GM18505 (cell line): ENCODE results near the gene PFDN5.

Source experiments
- ATAC-seq: cut with Tn5 transposase; IDR thresholded peaks from one replicate; pipeline ENCODE4 v1.9.1; 2021; ENCODE audit not compliant: unreplicated experiment
- POLR2A ChIP-seq: IDR thresholded peaks from 4 replicates; pipeline ENCODE4 v1.6.1; 2011; ENCODE audit warnings: borderline replicate concordance; ENCODE audit not compliant: insufficient read depth, insufficient read length; ENCODE audit errors: extremely low read depth

The PFDN5 gene

DNA sequence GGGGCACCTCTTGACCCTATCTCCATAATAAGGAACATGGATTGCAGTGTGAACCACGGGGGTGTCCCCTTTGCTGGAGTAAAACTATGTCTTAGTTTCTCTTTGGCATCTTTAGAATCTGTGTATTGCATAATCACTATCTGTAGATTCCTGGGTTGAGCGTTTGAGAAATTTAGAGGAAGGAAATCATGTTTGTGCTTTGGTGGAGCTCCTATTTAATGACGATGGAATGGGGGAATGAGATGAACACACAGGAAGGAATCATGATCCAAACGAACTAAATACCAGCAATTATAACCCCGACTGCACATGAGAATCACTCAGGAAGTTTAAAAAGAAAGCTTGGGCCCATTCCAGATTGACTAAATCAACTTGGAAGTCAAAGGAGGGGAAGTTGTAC lies 2.8 kb downstream of the PFDN5 start:
- no peak for ATAC-seq
- TF ChIP-seq POLR2A: no peak

DNA sequence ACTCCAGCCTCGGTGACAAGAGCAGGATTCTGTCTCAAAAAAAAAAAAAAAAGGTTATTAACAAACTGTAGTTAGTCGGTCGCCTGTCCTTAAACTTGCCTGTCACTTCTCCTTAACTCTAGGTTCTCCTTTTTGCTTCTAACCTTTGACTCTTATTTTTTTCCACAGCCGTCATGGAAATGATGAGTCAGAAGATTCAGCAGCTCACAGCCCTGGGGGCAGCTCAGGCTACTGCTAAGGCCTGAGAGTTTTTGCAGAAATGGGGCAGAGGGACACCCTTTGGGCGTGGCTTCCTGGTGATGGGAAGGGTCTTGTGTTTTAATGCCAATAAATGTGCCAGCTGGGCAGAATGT lies 3.7 kb downstream of the PFDN5 start:
- no peak for ATAC-seq
- TF ChIP-seq POLR2A: no peak

DNA sequence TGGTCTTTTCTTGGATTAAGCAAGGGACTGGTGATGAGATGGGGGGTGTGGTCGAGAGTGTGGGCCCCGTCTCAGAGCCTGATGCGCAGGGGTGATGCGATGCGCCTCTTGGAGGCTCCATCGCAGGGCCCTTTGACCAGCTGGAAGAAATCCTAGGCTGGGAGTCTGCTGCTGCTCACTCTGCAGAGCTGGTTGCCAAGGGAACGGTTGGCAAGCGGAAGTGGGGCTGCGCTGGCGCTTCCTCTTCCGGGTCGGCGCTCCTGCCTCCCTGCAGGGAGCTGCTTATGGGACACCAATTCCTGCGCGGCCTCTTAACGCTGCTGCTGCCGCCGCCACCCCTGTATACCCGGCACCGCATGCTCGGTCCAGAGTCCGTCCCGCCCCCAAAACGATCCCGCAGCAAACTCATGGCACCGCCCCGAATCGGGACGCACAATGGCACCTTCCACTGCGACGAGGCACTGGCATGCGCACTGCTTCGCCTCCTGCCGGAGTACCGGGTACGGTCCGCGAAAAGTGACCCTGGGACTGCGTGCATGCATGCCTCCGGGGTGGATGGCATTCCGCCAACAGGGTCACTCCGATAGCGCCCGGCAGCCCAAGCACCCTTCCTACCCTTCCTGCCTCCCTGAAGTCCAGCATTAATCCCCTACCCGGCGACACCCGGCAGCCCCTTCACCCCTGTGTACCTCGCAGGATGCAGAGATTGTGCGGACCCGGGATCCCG lies 4.3 kb downstream of the PFDN5 start, which contains the start of gene MYG1:
Gene MYG1, plus strand, starts transcription at position 242 of the 727 bp plus-strand sequence. Its CDS starts 43 bp downstream, at position 285.
- TF ChIP-seq POLR2A: peak; percentile 85
- ATAC-seq: peak; percentile 61

DNA sequence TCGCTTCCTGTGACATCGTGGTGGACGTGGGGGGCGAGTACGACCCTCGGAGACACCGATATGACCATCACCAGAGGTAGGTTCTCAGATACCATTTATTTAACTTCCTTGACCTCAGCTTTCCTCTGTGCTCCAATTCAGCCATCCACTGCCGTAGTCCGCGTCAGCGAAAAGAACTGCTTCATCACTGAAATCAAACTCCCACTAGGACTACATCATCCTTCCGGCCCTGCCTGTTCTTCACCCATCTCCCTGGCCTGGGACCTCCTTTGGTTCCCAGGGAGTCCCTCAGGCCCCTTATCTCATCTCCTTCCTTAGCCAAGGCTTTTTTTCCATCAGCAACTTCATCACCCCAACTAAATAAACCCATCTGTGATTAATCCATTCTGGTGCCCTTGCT lies 4.8 kb downstream of the PFDN5 start:
- no peak for TF ChIP-seq POLR2A
- ATAC-seq: no peak

DNA sequence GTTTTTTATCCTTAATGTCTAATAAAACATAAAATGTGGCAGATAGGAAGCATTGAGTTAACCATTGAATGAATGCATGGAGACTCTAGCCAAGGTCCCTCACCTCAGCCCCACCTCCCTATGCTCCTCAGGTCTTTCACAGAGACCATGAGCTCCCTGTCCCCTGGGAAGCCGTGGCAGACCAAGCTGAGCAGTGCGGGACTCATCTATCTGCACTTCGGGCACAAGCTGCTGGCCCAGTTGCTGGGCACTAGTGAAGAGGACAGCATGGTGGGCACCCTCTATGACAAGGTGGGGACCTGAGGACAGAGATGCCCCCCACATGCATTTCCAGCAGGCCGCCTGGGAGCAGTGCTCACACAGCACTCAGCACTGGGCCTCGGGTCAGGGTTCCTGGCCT lies 7.6 kb downstream of the PFDN5 start:
- no peak for ATAC-seq
- TF ChIP-seq POLR2A: no peak

DNA sequence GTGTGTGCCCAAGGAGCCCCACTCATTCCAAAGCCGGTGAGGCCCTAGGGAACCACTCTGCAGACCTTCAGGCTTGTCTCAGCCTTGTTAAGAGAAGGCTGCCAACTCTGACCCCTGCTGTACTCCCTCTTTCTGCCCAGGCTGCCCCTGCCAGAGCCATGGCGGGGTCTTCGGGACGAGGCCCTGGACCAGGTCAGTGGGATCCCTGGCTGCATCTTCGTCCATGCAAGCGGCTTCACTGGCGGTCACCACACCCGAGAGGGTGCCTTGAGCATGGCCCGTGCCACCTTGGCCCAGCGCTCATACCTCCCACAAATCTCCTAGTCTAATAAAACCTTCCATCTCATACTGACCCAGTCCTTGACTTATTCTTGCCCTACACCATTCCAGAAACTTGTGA lies 11.5 kb downstream of the PFDN5 start:
- ATAC-seq: no peak
- TF ChIP-seq POLR2A: no peak

DNA sequence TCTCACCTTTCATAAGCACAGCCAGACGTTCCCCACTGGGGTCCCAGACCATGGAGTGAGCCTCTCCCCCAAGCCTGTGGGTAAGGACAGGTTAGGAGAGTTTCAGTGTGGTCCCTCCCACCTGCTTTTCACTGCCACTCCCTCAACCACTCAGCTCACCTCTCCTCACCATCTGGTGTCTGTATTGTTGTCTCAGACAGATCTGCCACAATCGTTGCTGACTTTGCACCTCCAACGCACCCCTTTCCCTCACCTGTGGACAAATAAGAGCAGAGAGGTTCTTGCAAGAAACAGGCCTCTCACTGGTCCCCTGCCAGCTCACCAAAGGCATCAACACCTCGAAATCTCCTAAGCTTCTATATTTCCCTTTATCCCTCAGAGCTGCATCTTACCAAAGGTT lies 12.9 kb downstream of the PFDN5 start:
- ATAC-seq: no peak
- TF ChIP-seq POLR2A: no peak

DNA sequence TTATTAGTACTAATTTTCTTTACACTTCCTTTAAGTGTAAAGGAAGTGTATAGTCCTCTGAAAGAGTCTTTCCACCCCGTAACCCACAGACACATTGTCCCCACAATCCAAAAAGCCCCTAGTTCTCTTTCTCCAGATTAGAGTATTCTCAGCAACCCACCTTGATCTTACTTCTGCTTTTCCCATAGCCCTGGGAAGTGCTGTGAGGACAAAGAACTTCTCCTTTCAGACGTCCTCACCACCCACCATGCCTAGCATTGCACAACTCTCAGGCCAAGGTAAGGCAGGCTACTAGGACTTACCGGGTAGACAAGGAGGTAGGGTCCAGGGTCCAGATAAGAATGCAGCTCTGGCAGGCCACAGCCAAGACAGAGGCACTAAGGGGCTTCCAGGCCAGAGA lies 18.7 kb downstream of the PFDN5 start:
- no peak for TF ChIP-seq POLR2A
- ATAC-seq: no peak

DNA sequence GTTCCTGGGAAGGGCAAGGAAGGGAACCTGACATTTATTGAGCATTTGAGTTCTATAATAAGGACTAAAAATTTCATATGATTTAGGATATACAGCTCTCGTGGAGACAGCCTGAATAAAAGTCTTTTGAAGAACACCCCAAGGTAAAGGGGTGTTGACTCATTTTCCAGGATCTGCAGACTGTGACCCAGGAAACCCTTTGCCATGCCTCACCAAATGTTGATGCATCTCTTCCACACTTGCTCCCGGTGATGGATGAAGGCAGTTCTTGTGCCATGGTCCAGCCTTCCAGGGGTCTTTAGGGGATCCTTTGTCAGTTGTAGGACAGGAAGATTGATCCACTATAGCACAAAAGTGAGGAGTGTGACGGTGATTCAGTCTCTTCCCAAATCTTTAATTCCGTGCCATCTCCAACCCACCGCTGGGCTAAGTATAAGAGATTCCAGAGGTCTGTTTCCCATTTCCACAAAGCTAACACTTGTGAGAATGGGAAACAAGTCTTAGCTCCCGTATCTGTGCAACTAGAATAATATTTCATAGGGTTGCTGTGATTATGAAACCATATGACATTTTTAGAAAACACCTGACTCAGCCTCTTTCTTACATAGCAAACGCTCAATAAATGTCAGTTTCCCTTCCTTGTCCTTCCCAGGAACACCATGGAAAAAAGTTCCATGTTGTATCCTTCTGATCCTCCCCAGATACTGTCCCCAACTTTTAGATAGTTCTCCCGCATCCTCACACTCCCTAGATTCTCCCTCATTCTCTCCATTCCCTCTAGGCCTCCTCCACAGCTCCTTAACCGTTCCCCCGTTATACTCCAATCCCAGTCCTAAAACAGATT lies 25.2 kb downstream of the PFDN5 start:
- ATAC-seq: no peak

DNA sequence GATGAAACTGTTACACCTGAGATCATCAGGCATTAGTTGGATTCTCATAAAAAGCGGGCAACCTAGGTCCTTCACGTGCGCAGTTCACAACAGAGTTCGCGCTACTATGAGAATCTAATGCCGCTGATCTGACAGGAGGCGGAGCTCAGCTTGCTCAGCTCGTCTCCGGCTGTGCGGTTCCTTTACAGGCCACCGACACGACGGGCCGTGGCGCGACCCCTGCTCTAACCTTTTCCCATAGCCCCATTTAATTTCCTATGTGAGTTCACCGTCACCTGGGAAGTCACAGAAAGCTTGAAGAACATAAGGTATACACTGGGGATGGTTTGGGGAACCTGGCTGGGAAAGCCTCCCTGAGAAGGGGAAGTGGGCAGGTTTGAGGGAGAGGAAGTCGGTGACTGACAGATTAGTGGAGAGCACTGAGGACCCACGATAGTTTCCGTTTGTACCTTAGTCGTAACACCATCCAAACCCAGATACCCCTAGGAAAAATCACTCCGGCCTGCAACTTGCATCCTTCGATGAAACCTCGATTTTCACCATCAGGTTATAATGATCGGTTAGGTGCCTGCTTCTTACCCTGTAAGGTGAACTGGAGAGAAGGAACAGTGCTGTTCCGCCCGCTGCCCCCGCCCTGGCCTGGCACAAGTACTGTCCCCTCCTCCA lies 28.9 kb downstream of the PFDN5 start:
- no peak for TF ChIP-seq POLR2A
- ATAC-seq: peak; percentile 32

More for the DNA sequence above, 25.2 kb downstream of the PFDN5 start:
- no peak for TF ChIP-seq POLR2A

DNA sequence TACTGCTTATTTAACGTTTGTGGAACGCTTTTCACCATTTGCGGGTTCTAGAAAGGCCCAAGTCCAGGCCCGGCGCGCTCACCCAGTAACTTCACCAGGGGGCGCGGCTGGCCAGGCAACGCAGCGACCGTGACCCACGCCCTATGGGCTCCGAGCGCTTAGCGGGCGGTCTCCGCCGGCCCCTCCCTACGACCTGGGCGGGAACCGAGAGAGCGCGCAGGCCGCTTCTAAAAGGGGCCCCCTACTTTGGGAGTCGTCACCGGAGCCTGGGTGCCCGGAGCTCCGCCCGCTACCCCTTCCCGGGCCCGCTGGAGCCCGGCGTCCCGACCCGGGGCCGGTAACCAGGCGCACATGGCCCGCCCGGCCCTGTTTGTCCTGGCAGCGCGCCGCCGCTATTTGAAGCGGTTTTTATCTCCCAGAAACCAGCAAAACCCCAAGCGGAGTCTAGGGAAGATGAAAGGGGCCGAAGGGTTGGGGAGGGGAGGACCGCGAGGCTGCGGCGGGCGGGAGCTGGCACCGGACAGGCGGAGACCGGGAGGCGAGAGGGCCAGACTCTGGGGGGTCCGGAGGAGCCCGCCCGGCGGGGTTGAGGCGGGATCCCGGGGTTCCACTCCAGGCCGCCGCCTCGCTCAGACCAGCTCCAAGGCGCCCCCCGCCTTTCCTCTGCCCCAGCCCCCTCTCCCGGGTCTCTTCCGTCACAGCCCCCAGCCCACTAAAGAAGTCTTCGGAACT lies 29.6 kb downstream of the PFDN5 start:
- peak; percentile 47 for ATAC-seq
- peak; percentile 74 for TF ChIP-seq POLR2A

DNA sequence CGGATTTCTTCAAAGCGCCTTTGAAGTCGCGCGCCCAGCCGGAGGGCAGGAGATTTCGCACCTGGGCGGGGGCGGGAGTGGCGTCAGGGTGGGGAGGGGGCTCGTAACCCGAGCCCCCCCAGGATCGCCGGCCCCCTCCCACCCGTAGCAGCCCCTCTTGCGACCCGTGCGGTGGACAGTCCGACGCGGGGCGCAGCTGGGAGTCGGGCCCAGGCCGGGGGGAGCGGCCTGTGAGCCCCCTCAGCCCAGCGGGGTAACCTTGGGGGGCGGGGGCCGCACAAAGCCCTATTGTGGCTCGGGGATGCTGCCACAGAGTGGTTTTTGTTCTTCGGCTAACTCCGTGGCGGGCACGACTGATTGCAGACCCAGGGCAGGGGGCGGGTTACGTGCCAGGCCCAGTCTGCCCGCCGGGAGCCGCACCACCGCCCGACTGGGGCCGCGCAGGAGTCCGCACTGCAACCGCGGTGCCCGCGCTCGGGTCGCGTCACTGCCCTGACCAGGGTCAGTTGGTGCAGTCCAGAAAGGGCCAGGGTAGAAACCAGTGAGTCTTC lies 30.2 kb downstream of the PFDN5 start:
- no peak for ATAC-seq
- no peak for TF ChIP-seq POLR2A
